Fibroblast of the aortic adventitia (primary cell): Measurements from ENCODE around the gene CD36. TPM values are rescaled to one million over a fixed set of nuclear protein-coding genes. Genes with fewer than 3 reads are reported as not detected.

ENCODE experiments used
- DNase-seq: peaks from one replicate; pipeline ENCODE4 v3.0.0-alpha.2; 2010; ENCODE audit warnings: low read depth
- H3K4me3 ChIP-seq: 2 replicates; pipeline ENCODE4 v1.5.1; 2011; ENCODE audit warnings: low read depth, mild to moderate bottlenecking, control low read depth, low read length, moderate library complexity
- small RNA-seq: library from RNA; depleted of rRNA; stranded (forward); fragments of <200 nt; gene quantifications from one replicate; pipeline ENCODE3, GENCODE V24; 2012
- total RNA-seq: library from RNA; depleted of rRNA; stranded (reverse); fragments of >200 nt; gene quantifications from 2 replicates; pipeline ENCODE4 v1.2.3, GENCODE V29; 2012; ENCODE audit warnings: low replicate concordance
- TF ChIP-seq, protein P1 (sequence below): IDR thresholded peaks from 2 replicates; pipeline ENCODE4 v1.5.1; 2011; ENCODE audit warnings: mild to moderate bottlenecking, low read length, control low read depth, inconsistent platforms; ENCODE audit not compliant: insufficient read depth

CD36 gene
- total RNA-seq, 1 donor = 1.7 TPM

DNA sequence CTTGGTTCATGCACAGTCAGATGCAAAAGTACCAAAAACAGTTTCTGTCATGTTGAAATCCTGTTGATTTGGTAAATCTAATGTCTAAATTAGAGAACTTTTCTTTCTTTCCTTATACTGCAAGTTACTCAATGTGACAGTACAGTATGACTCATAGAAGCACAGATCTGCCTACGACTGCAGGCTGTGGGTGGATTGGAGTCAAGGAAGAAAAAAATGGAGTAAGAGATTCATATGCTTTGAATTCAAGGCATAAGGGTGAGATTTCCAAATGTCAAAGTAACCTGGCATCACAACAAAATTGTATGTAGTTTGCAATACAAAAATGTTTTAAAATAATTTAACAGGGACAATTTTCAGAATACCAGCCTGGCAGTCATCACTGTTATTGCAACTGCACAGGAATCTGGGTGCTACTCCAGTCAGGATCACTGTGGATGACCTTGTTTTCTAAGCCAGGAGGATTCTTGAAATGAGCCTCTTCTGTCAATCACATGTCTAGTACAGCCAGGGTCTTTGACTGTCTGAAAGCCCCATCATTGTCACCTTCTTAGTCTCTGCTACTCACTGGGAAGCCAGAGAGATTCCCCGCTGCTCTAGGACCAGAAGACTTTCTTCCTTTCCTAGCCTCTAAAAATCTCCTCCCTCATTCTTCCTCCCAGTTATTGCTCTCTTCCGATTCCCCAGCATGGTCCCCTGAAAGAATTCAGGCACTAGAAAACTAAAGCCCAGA lies 83.6 kb downstream of the CD36 start:
- TF ChIP-seq, protein P1, sequence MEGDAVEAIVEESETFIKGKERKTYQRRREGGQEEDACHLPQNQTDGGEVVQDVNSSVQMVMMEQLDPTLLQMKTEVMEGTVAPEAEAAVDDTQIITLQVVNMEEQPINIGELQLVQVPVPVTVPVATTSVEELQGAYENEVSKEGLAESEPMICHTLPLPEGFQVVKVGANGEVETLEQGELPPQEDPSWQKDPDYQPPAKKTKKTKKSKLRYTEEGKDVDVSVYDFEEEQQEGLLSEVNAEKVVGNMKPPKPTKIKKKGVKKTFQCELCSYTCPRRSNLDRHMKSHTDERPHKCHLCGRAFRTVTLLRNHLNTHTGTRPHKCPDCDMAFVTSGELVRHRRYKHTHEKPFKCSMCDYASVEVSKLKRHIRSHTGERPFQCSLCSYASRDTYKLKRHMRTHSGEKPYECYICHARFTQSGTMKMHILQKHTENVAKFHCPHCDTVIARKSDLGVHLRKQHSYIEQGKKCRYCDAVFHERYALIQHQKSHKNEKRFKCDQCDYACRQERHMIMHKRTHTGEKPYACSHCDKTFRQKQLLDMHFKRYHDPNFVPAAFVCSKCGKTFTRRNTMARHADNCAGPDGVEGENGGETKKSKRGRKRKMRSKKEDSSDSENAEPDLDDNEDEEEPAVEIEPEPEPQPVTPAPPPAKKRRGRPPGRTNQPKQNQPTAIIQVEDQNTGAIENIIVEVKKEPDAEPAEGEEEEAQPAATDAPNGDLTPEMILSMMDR = no peak
- no peak overlapping the region for H3K4me3 ChIP-seq
- peak; percentile 87 for DNase-seq

DNA sequence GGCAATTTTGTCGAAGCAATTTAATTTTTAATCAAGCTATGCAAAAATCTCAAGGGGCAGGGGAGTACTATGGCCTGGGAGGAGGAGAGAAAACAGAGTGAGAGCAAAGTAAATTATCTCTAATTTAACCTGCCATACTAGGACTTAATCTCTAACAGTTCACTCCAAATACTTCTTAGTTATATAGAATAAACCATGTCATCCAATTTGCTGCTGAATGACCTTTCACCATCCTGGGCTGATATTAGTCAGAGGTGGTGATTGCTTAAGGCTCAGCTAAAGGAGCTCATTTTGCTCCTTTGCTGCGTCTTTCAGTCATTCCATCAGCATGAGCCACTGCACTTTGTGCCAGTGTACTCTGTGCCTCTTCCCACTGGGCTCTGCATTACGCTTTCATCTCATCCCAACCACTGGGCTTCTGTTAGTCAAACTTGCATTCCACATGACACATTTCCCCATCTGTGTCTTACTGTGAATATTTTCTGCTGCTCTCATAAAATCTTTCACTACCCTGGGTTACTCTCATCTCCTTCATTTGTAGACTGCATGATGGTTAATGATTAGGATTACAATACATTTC lies 84.3 kb downstream of the CD36 start:
- TF ChIP-seq, protein P1 = no peak
- H3K4me3 ChIP-seq = no peak overlapping the region
- peak; percentile 100 for DNase-seq

DNA sequence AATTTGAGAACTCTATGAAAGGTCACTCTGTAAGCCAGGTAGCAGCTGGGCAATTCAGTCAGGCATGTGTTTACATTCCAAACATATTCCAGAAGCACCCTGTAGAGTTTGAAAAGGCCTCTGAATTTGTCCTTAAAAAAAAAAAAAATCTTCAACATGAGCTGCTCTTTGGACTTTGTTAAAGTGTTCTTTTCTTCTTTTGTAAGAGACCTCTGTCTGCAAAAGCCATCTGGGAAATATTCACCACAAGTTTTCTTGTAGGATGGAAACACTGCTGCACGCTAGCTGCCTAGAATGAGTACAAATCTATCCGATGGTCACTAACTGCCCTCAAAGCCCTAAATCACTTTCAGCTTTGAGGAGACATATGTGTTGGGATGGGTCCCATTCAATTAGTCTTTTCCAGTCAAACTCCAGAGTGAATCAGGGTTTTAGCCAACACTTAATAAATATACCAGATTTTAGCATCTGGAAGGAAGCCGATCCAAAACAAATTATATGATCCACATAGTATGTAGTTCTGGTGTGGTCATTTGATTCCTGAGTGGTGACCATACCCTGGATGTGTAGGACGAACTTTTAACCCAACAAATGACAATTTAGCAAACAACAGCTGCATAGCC lies 85.9 kb downstream of the CD36 start:
- peak; percentile 86 for DNase-seq
- TF ChIP-seq, protein P1 = no peak
- no peak overlapping the region for H3K4me3 ChIP-seq

DNA sequence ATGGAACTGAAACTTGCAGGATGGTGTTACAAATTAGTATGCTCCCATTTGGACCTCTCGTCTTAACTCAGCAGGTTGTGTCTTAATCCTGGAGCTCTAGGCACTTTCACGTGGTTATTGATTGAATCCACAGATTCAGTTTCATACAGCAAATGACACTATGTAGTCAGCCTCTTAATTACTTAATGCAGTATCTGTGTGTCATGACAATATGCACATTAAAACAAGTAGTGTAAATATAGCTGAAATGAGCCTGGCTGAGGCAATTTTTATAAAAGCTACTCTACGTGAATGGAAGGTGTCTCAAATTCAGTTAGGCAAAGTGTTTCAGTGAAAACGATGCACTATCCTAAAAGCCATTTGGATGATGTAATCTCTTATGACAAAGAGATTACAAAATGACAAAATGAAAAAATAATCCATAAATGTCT lies 86.8 kb downstream of the CD36 start:
- DNase-seq = no peak
- TF ChIP-seq, protein P1 = no peak

More for the DNA sequence above, 86.8 kb downstream of the CD36 start:
- no peak overlapping the region for H3K4me3 ChIP-seq

Small RNA genes within 50 kb of the gene (small RNA-seq; reads per million reads assigned to genes)
- gene AC073850.1 = not detected

Other genes with a start within 250 kb of the CD36 start
- gene GNAT3, start 126.6 kb upstream of the CD36 start, total RNA-seq = not detected in 2 replicates